Measurements from ENCODE around the gene YOD1.
A peak's percentile ranks its signal among the peaks of the same experiment; 100 is the strongest.

YOD1 gene

DNA sequence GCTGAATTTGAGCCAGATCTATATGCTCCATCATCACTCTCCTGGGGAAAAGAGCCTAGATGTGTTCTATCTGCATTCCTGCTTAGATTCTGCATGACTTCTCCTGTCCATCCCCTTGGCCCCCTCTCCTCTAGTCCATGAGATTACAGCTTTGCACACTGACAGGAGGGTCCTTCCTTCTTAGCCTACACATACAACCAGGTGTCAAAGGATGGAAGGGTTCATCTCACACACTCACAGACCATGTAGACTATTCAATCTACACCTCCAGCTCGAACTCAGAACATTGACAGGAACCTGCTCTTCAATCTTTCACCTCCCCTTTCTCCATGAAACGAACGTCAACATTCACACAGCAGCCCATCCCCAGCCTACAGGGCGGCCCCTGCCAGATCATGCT is 32.3 kb downstream of the YOD1 start:
- no peaks in the 10 kb centered on the region for H3K4me1 Mint-ChIP-seq
- H3K36me3 Mint-ChIP-seq = no peaks in the 10 kb centered on the region
- H3K9me3 Mint-ChIP-seq = no peaks in the 10 kb centered on the region
- no peak for ATAC-seq
- no peak overlapping the region for H3K4me3 Mint-ChIP-seq
- H3K27ac Mint-ChIP-seq = no peak overlapping the region
- peaks cover 48% of the 10 kb centered on the region for H3K27me3 Mint-ChIP-seq

DNA sequence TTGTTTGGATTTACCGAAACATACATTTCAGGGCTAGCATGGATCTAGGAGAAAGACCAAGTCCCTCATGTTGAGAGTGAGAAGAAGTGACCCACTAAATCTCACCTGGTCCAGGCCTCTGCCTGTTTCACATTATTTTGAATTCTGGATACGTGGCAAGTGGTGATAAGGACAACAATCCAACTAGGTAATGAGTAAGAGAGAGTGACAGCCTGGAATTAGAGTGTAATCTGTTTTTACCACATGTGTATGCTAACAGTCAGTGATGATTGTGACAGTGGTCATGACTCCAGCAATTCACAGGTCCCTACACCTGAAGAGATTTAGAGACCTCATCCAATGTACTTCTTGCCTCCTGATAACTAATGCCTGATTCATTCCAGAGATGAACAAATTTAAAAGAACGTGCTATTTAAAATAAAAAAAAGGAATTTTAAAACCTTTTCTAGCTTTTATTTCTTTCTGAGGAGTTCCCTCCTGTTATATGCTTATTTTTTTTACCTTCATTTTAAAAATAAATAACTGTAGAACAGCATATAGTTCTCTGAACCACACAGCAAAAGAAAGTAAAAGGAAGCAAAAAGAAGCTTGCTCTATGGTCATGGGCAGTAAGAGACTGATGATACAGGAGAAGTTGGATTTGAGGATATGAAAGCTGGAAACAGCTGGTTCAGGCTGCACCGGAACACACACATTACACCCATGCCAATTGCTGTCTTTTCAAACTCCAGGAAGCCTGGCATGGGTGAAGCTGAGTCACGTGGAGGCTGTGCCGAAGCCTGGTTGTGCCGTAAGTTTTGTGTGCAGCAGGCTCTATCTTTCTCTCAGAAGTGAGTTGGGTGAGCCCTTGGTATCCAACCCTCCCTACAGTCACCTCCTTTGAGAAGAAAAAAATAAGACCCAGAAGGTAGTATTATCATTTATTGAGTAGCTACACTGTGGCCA is 33.1 kb downstream of the YOD1 start:
- Mint-ChIP-seq H3K27ac (no peak overlapping the region), H3K4me1 (no peaks in the 10 kb centered on the region), H3K9me3 (no peaks in the 10 kb centered on the region), H3K4me3 (no peak overlapping the region), H3K36me3 (no peaks in the 10 kb centered on the region), H3K27me3 (peaks cover 48% of the 10 kb centered on the region)
- ATAC-seq = no peak

DNA sequence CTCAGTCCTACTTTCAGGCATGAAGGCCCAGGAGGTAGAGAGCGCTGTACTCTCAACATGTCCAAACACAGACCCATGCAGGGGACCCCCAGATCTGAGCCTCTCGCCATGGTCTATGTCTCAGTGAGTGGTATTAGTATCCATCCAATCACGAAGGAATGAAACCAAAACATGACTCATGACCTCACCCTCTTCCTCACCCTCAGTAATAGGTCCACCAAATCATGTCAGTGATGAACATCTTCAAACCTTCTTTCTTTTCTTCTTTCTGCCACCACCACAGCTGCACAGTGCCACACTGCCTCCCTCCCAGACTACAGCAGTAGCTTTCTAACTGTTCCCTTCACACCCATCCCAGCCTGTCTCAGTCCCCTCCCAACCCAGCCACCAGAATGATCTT is 35.2 kb downstream of the YOD1 start:
- peak; percentile 31 for ATAC-seq

DNA sequence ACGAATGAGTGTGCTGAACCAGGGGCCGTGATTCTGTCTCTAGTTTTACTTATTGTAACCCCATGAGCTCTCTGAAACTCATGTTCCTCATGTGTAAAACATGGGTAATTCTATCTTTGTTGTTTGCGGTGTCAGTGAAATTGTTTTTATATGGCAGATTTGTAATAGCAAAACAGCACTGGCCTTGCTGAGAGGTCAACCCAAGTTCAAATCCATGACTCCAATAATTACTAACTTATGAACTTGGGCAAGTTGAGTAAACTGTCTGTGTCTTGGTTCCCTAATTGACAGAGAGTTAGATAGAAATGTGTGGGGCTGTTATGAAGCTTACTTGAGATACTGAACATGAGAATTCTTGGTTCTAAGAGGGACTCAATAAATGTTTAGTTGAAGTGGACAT is 36.3 kb downstream of the YOD1 start:
- Mint-ChIP-seq H3K27ac (no peak overlapping the region), H3K27me3 (peaks cover 39% of the 10 kb centered on the region), H3K4me3 (no peak overlapping the region), H3K9me3 (no peaks in the 10 kb centered on the region), H3K4me1 (no peaks in the 10 kb centered on the region), H3K36me3 (no peaks in the 10 kb centered on the region)
- ATAC-seq = no peak

More for the DNA sequence above, 35.2 kb downstream of the YOD1 start:
- Mint-ChIP-seq H3K4me1 (no peaks in the 10 kb centered on the region), H3K9me3 (no peaks in the 10 kb centered on the region), H3K27me3 (peaks cover 42% of the 10 kb centered on the region), H3K4me3 (no peak overlapping the region), H3K27ac (no peak overlapping the region), H3K36me3 (no peaks in the 10 kb centered on the region)

DNA sequence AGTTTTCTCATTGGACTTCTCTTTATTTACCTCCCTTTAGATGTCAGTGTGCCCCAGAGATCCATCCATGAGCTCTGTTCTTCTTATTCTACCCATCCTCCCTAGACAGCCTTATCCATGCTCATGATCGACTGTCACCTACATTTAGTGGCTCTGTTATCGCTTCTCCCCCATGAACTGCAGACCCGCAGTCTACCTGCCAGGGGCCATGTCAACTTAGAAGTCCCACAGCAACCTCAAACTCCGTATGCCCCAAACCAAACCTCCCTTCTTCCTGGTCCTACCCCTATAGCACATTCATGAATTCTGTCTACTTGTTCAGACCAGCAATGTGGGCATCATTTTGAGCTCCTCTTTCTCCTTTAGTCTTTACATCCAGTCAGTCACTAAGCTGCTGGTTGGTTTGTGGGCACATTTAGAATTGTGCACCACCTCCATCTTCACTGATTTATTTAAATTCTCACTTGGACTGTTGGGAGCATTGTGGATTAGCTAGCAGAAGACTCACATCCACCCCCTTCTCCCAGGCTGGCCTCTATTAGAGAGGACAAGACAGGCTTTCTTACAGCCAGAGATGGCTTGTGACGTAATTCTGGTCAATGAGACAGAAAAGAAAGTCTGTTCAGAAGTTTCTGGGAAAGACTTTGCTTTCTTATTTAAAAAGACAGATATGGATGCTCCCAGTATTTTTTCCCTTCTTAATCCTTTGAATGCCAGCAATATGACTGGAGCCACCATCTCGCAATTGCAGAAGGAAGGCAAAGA is 37.5 kb downstream of the YOD1 start:
- H3K4me3 Mint-ChIP-seq = no peak overlapping the region
- H3K9me3 Mint-ChIP-seq = no peaks in the 10 kb centered on the region
- H3K27me3 Mint-ChIP-seq = peaks cover 39% of the 10 kb centered on the region
- no peaks in the 10 kb centered on the region for H3K36me3 Mint-ChIP-seq
- H3K27ac Mint-ChIP-seq = no peak overlapping the region
- no peaks in the 10 kb centered on the region for H3K4me1 Mint-ChIP-seq
- ATAC-seq = no peak

DNA sequence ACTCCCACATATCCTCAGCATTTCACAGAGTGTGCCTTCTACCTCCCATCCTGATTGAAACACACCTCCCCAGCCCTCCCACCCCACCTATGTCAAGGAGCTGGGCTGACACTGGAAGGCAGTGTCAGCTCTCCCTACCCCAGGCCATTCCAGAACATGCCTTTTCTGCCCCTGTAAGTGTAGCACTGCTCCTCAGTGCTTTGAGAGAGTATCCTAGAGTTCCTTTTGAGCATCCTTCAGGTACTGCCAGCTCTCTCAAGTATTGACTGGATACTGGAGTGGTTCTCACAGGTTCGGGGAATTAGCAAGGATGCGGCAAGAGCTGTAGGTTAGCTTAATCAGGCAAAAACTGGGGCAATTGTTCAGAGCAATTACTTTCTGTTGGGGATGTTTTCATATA is 40.3 kb downstream of the YOD1 start:
- H3K9me3 Mint-ChIP-seq = peaks cover 2% of the 10 kb centered on the region
- no peaks in the 10 kb centered on the region for H3K4me1 Mint-ChIP-seq
- no peak for ATAC-seq
- peaks cover 51% of the 10 kb centered on the region for H3K27me3 Mint-ChIP-seq
- H3K36me3 Mint-ChIP-seq = no peaks in the 10 kb centered on the region
- no peak overlapping the region for H3K27ac Mint-ChIP-seq
- H3K4me3 Mint-ChIP-seq = no peak overlapping the region

DNA sequence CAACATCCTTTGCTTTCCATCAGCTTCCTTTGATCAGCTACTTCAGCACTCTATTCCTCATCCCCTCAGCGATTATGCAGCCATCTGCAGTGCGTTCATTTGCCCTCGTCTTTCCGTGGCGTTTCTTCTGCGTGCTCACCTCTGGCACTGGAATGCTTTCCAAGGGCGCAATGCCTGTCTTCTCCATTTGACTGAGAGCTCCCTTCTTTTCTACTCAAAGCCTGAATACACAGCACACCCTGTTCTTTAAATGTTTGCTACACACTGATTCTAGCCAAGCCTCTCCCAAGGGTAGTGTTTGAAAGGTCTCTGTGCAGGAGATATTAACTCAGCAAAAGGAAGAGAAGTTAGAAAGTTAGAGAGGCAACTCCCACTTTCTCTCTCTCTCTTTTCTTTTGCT is 41.1 kb downstream of the YOD1 start:
- H3K9me3 Mint-ChIP-seq = peaks cover 2% of the 10 kb centered on the region
- H3K36me3 Mint-ChIP-seq = no peaks in the 10 kb centered on the region
- ATAC-seq = no peak
- no peak overlapping the region for H3K27ac Mint-ChIP-seq
- peaks cover 48% of the 10 kb centered on the region for H3K27me3 Mint-ChIP-seq
- peaks cover 4% of the 10 kb centered on the region for H3K4me1 Mint-ChIP-seq
- no peak overlapping the region for H3K4me3 Mint-ChIP-seq

DNA sequence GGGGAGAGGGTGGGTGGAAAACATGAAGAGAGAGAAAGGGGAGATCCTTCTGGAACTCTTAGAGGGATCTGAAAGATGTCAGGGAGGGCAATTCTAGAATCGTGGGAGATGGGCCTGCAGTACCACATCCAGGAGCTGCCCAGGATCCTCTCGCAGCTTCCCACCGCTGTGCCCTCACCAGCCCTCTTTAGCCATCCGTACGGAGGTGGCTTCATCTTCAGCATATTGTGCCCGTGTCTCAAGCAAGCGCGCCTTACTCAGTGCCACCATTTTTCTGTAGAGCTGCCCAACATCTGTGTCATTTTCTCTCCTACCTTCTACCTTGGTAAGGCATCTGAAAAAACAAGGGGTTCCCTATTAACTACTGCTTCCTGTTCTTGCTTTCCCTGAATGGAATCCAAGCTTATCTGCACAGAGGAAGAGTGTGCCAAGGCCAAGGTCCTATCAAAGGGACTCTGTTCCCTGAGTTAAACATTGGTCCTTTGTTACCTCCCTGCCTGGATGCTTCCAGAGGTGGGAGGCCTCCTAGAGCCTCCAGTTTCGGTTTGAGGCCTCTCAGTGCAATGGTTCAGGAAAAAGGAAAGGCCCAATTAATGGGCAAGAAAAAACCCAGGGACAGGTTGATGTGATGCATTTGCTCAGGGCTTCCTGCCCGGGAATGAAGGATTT is 41.7 kb downstream of the YOD1 start:
- Mint-ChIP-seq H3K4me1 (peaks cover 8% of the 10 kb centered on the region), H3K4me3 (no peak overlapping the region), H3K27me3 (peaks cover 41% of the 10 kb centered on the region), H3K9me3 (peaks cover 2% of the 10 kb centered on the region), H3K36me3 (no peaks in the 10 kb centered on the region), H3K27ac (no peak overlapping the region)
- ATAC-seq = no peak

DNA sequence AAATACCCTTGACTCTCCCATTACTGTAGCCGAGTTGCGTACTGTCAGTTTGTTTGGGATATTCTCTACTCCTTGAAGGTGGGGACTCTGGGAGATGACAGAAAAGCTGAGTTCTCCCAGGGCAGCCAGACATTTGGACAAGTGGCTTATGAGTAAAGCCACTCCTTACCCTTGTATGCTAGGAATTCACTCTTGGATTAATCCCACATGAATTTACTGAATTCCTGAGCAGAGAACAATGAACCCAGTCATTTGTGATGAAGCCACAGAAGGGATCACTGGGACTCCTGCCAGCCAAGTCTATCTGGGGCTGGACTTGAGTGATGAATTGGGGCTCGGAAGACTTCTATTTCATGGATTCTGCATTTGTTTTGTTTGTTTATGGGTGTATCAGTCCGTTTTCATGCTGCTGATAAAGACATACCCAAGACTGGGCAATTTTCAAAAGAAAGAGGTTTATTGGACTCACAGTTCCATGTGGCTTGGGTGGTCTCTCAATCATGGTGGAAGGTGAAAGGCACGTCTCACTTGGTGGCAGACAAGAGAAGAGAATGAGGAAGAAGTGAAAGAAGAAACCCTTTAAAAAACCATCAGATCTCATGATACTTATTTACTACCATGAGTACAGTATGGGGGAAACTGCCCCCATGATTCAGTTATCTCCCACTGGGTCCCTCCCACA is 43.5 kb downstream of the YOD1 start:
- Mint-ChIP-seq H3K4me3 (no peak overlapping the region), H3K27me3 (peaks cover 23% of the 10 kb centered on the region), H3K9me3 (peaks cover 2% of the 10 kb centered on the region), H3K27ac (no peak overlapping the region), H3K36me3 (no peaks in the 10 kb centered on the region), H3K4me1 (peaks cover 8% of the 10 kb centered on the region)
- ATAC-seq = no peak

DNA sequence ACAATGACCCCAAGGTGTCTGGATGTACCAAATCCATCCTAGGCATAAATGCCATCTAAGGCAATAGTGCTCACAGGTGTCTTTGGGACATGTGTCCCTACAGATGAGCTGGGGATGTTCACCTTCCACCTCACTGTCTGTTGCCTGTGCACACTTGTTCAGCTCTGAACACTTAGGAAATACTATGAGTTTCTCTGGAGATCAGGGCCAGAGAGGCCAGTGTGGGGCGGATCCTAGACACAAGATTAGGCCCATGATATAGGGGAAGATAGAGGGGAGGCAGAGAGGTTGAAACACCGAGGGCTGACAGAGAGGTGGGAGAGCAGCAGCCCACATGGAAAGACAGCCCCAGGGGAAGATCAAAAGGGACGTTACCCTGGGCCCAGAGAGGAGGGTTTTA is 44.1 kb downstream of the YOD1 start:
- Mint-ChIP-seq H3K9me3 (peaks cover 2% of the 10 kb centered on the region), H3K27ac (no peak overlapping the region), H3K4me1 (peaks cover 8% of the 10 kb centered on the region), H3K36me3 (no peaks in the 10 kb centered on the region), H3K27me3 (peaks cover 17% of the 10 kb centered on the region), H3K4me3 (no peak overlapping the region)
- no peak for ATAC-seq

DNA sequence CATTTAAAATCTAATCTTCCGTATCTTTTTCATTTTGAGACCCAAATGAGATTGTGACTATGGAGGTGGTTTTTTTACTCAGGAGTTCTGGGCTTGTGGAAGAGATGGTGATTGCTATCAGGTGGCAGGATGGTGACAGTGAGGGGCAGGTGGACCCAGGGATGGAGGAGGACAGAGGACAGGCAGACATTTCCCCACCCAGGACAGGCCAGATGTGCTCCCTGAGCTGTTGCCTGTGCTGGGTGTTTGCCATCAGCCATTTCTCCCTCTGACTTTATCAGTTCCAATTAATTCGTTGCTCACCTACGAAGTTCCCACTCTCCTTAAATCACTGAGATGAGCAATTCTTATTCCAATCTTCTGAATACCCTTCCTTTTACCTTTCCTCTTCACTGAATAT is 44.9 kb downstream of the YOD1 start:
- Mint-ChIP-seq H3K27me3 (peaks cover 12% of the 10 kb centered on the region), H3K27ac (no peak overlapping the region)

DNA sequence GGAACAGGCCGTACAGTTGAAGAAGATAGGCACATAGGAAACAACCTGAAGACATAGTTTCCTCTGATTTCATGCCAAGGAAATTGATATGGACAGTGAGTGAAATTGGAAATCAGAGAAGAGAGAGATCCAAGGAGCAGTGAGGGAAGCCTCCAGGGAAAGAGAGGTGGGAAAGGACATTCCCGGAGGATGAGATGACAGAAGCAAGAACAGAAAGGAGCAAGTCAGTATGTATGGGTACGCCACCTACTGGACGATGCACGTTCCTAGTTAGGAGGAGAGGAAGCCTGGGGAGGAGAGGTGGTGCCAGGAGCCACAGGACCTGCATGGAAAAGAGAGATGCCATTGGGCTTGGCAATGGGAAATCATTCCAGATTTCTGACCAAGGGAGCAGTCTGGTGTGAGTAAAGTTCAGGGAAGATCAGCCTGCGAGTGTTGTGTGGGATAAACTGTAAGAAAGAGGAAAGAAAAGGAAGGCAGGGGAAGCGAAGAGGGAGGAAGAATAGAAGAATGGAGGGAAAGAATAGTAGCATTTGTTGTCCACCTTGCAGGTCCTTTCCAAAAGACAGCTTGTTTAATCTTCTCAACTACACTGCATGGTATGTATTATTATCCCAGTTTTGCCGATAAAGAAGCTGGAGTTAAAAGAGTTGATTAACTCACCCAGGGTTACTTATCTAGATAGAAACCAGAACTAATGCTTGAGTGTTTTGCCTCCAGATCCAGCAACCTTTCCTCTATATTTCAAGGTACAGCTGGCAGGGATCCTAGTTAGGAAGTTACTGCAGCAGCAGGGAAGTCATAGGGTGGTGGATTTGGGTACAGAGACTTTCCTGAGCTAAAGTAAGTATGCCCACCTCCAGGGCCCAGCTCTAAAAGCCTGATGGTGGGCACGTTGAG is 45.8 kb downstream of the YOD1 start:
- Mint-ChIP-seq H3K9me3 (peaks cover 2% of the 10 kb centered on the region), H3K36me3 (no peaks in the 10 kb centered on the region), H3K4me1 (peaks cover 8% of the 10 kb centered on the region), H3K4me3 (no peak overlapping the region), H3K27me3 (peaks cover 12% of the 10 kb centered on the region), H3K27ac (no peak overlapping the region)
- peak; percentile 64 for ATAC-seq

More for the DNA sequence above, 44.9 kb downstream of the YOD1 start:
- Mint-ChIP-seq H3K4me3 (no peak overlapping the region), H3K4me1 (peaks cover 8% of the 10 kb centered on the region), H3K36me3 (no peaks in the 10 kb centered on the region), H3K9me3 (peaks cover 2% of the 10 kb centered on the region)
- no peak for ATAC-seq

DNA sequence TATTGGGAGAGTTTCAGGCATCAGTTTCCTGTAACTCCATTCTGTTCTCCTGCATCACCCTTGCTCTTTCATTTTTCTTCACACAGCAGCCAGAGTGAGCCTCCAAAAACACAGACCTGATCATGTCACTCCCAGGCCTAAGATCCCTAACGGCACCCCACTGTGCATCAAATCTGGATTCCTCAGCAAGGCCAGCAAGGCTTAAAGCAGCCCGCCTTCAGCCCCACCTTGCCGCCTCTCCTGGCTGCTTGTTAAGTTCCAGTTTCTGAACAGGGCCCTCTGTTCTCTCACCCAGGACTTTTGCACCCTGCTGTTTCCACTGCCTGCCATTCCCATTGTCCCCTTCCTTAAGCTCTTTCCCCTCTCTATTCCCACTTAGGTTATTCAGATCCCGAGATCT is 47.8 kb downstream of the YOD1 start:
- Mint-ChIP-seq H3K36me3 (no peaks in the 10 kb centered on the region), H3K27me3 (peaks cover 12% of the 10 kb centered on the region), H3K27ac (no peak overlapping the region), H3K9me3 (peaks cover 2% of the 10 kb centered on the region), H3K4me1 (peaks cover 8% of the 10 kb centered on the region), H3K4me3 (no peak overlapping the region)
- no peak for ATAC-seq

DNA sequence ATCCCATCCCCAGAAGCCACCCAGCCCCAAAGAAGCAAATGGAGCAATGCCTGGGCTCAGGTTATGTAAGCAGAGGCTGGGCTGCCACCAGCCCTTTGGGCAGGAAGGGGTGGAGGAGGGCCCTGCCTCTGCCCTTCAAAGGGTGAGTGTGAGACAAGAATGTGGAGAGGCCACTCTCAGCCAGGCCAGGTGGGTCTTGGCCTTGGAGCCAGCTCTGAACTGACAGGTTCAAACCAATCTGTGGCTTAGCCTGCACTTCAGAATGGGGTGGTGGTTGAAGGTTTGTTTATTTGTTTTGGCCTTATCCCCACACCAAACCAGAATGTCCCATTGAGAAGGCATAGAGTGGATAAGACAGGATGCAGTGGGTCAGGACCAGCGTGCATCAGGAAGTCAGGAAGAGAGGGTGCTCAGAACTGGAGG is 48.3 kb downstream of the YOD1 start:
- H3K36me3 Mint-ChIP-seq = no peaks in the 10 kb centered on the region
- no peak overlapping the region for H3K4me3 Mint-ChIP-seq
- peaks cover 2% of the 10 kb centered on the region for H3K9me3 Mint-ChIP-seq
- ATAC-seq = no peak
- peaks cover 8% of the 10 kb centered on the region for H3K4me1 Mint-ChIP-seq
- H3K27me3 Mint-ChIP-seq = peaks cover 12% of the 10 kb centered on the region
- no peak overlapping the region for H3K27ac Mint-ChIP-seq
